OCI-LY7 (cell line): Measurements from ENCODE around the gene TRMT1. TPM values are rescaled to one million over a fixed set of nuclear protein-coding genes. Genes with fewer than 3 reads are reported as not detected.

Experiments used
- BruUV-seq: library from RNA; stranded (reverse); fragments of 400-500 nt; replicated peaks from 2 replicates; lab custom pipeline; 2021; lab: Mats Ljungman, UMichigan
- CTCF ChIA-PET: fragments of 300-600 bp; sonication (Branson Sonifier 250); formaldehyde crosslinking; loops from one replicate; lab custom pipeline; 2022; ENCODE audit warnings: antibody characterized with exemption; ENCODE audit not compliant: unreplicated experiment; lab: Charles Lee
- POLR2A ChIA-PET: fragments of 300-600 bp; sonication (Branson Sonifier 250); formaldehyde crosslinking; loops from one replicate; lab custom pipeline; 2022; ENCODE audit warnings: antibody characterized with exemption; lab: Charles Lee
- DNase-seq: peaks from one replicate; pipeline ENCODE4 v3.0.0-alpha.2; 2015; ENCODE audit warnings: low spot score
- H2AFZ ChIP-seq: fragments of 200-600 bp; sonication (generic), shearing (Covaris generic); 2 replicates; pipeline ENCODE4 v1.6.1; 2014; ENCODE audit warnings: mild to moderate bottlenecking, antibody characterized with exemption, low read length, moderate library complexity
- H3K27ac ChIP-seq: fragments of 200-600 bp; sonication (generic); 2 replicates; pipeline ENCODE4 v1.5.1; 2014; ENCODE audit warnings: mixed run types, low read depth, mild to moderate bottlenecking, moderate library complexity, low read length, inconsistent platforms; ENCODE audit not compliant: poor library complexity, severe bottlenecking
- H3K36me3 ChIP-seq: fragments of 200-600 bp; sonication (generic); 2 replicates; pipeline ENCODE4 v1.6.1; 2014; ENCODE audit warnings: mild to moderate bottlenecking, antibody characterized with exemption, low read length, moderate library complexity, mixed read lengths; ENCODE audit not compliant: insufficient read depth
- H3K4me1 ChIP-seq: fragments of 200-600 bp; sonication (generic); 2 replicates; pipeline ENCODE4 v1.5.1; 2014; ENCODE audit warnings: mild to moderate bottlenecking, low read length; ENCODE audit not compliant: insufficient read depth, poor library complexity, severe bottlenecking
- H3K4me2 ChIP-seq: fragments of 200-600 bp; sonication (generic); 2 replicates; pipeline ENCODE4 v1.6.1; 2014; ENCODE audit warnings: mild to moderate bottlenecking, low read length
- H3K4me3 ChIP-seq: fragments of 200-600 bp; sonication (generic); 2 replicates; pipeline ENCODE4 v1.5.1; 2014; ENCODE audit warnings: mild to moderate bottlenecking, low read depth, low read length; ENCODE audit not compliant: poor library complexity, severe bottlenecking
- H3K79me2 ChIP-seq: fragments of 200-600 bp; sonication (generic); 2 replicates; pipeline ENCODE4 v1.6.1; 2016; ENCODE audit warnings: low read depth, mild to moderate bottlenecking, low read length, moderate library complexity, mixed read lengths; ENCODE audit not compliant: insufficient read depth
- H3K9me2 ChIP-seq: fragments of 200-600 bp; sonication (generic); 2 replicates; pipeline ENCODE4 v1.6.1; 2016; ENCODE audit warnings: mild to moderate bottlenecking, low read length, mixed read lengths; ENCODE audit not compliant: insufficient read depth
- H3K9me3 ChIP-seq: fragments of 200-600 bp; sonication (generic); 2 replicates; pipeline ENCODE4 v1.6.1; 2014; ENCODE audit warnings: mild to moderate bottlenecking, mixed run types, low read length, mixed read lengths
- H4K20me1 ChIP-seq: fragments of 200-600 bp; sonication (generic); 2 replicates; pipeline ENCODE4 v1.6.1; 2014; ENCODE audit warnings: mild to moderate bottlenecking, antibody characterized with exemption, low read length, moderate library complexity, mixed read lengths; ENCODE audit not compliant: insufficient read depth
- EZH2phosphoT487 ChIP-seq: fragments of 200-600 bp; sonication (generic); IDR thresholded peaks from 2 replicates; pipeline ENCODE4 v1.6.1; 2018; ENCODE audit warnings: low read depth, borderline replicate concordance, mild to moderate bottlenecking, mixed run types, antibody characterized with exemption, low read length, moderate library complexity, mixed read lengths
- intact Hi-C: fragments of 100-400 bp; cut with micrococcal nuclease; formaldehyde crosslinking; loops from one replicate; pipeline ENCODE4 v1.10.0; 2022; ENCODE audit not compliant: unreplicated experiment
- total RNA-seq, 2 experiments: library from RNA; depleted of rRNA in 1 of 2; stranded (reverse); fragments of >200 nt in 1 of 2; shearing (Covaris generic) in 1 of 2; gene quantifications; 2 replicates each; pipeline ENCODE4 v1.2.3, GENCODE V29; 2014 to 2022
- TF ChIP-seq, protein P1 (sequence below): fragments of 200-600 bp; sonication (generic); conservative IDR thresholded peaks from 2 replicates; pipeline ENCODE4 v1.5.1; 2014; ENCODE audit warnings: mild to moderate bottlenecking, antibody characterized with exemption, low read length, moderate library complexity, mixed read lengths

The TRMT1 gene
- total RNA-seq, 2 experiments from 2014 or later, result 50.4 to 56.8 TPM

- TF ChIP-seq, protein P1, sequence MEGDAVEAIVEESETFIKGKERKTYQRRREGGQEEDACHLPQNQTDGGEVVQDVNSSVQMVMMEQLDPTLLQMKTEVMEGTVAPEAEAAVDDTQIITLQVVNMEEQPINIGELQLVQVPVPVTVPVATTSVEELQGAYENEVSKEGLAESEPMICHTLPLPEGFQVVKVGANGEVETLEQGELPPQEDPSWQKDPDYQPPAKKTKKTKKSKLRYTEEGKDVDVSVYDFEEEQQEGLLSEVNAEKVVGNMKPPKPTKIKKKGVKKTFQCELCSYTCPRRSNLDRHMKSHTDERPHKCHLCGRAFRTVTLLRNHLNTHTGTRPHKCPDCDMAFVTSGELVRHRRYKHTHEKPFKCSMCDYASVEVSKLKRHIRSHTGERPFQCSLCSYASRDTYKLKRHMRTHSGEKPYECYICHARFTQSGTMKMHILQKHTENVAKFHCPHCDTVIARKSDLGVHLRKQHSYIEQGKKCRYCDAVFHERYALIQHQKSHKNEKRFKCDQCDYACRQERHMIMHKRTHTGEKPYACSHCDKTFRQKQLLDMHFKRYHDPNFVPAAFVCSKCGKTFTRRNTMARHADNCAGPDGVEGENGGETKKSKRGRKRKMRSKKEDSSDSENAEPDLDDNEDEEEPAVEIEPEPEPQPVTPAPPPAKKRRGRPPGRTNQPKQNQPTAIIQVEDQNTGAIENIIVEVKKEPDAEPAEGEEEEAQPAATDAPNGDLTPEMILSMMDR, result no peak
- no peak for TF ChIP-seq EZH2phosphoT487
- H3K4me3 ChIP-seq, result no peak overlapping the region
- H3K36me3 ChIP-seq, result peaks cover 37% of the 10 kb centered on the region; the same call in 1 of the 2 replicates
- H2AFZ ChIP-seq, result no peak overlapping the region
- ChIA-PET CTCF (no interaction called here), POLR2A (no interaction called here)
- H3K4me2 ChIP-seq, result no peak overlapping the region
- intact Hi-C loops, result no loop called here
- H3K9me3 ChIP-seq, result no peaks in the 10 kb centered on the region
- peaks cover 21% of the 10 kb centered on the region for H3K4me1 ChIP-seq
- no peak for DNase-seq
- no peak overlapping the region for H3K27ac ChIP-seq
- no TSS peak for BruUV-seq
- H3K79me2 ChIP-seq, result peaks cover 52% of the 10 kb centered on the region
- H3K9me2 ChIP-seq, result no peaks in the 10 kb centered on the region
- H4K20me1 ChIP-seq, result peaks cover 20% of the 10 kb centered on the region
Observed at GRCh38 chr19:13121551-13122274, 5.2 kb upstream of the TRMT1 start.

DNA sequence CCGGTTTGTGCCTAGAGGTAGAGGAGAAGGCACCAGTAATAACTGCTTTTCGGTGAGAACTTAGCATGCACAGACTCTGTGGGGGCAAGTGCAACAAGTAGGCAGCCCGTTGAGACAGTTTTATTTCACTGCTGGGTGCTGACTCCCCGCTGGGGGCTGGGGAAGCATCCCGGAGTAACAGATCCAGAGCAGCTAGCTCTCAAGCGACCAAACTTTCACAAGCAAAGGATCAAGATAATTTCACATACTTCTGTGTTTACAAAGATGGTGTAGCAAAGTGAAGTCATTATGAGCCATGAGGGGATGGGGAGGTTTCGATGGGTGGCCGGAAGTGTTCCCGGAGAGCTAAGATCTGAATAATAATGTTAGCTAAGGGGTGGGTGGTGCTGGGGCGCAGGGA, 4.3 kb upstream of the TRMT1 start:
- H2AFZ ChIP-seq, result no peak overlapping the region
- BruUV-seq, result no TSS peak
- H3K9me3 ChIP-seq, result no peaks in the 10 kb centered on the region
- POLR2A ChIA-PET, result no interaction called here
- H3K36me3 ChIP-seq, result peaks cover 29% of the 10 kb centered on the region; the same call in 1 of the 2 replicates
- no peak for DNase-seq
- H3K4me3 ChIP-seq, result no peak overlapping the region
- intact Hi-C loops, result no loop called here
- no peak overlapping the region for H3K27ac ChIP-seq
- H3K4me2 ChIP-seq, result peak overlapping the region; percentile 70; the same call in 1 of the 2 replicates
- peaks cover 22% of the 10 kb centered on the region for H3K4me1 ChIP-seq
- H3K79me2 ChIP-seq, result peaks cover 54% of the 10 kb centered on the region
- CTCF ChIA-PET, result interaction anchor here (0.6 kb wide), 1 partner anchor 156 kb away, joined by 7 read pairs; no protein-coding TSS in a partner anchor
- peaks cover 20% of the 10 kb centered on the region for H4K20me1 ChIP-seq
- H3K9me2 ChIP-seq, result no peaks in the 10 kb centered on the region
- no peak for TF ChIP-seq EZH2phosphoT487
- TF ChIP-seq, protein P1, result no peak

DNA sequence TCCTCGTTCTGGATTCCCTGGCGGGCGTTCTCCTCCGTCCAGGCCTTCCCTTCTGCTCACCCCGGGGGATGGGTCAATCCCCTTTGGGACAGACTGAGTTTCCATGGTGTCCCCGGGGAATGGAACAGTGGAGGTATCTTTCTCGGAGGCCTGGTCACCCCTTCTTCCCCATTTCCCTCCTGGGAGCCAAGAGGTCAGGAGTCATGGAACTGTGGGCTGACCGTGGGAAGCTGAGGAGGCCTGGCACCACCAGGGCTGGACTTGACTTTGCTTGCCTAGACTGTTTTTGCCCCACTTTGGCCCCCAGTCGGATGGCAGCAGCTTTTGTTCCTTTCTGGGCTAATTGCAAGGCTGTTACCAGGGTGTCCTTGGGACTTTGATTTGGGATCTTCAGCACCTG, 3.5 kb upstream of the TRMT1 start:
- Histone ChIP-seq H3K4me2 (peak overlapping the region; percentile 70), H3K9me2 (no peaks in the 10 kb centered on the region), H3K9me3 (no peaks in the 10 kb centered on the region), H2AFZ (no peak overlapping the region), H3K27ac (no peak overlapping the region), H3K4me3 (no peak overlapping the region), H3K4me1 (peaks cover 30% of the 10 kb centered on the region), H3K79me2 (peaks cover 62% of the 10 kb centered on the region), H3K36me3 (peaks cover 29% of the 10 kb centered on the region; the same call in 1 of the 2 replicates), H4K20me1 (peaks cover 20% of the 10 kb centered on the region)
- intact Hi-C loops, result no loop called here
- BruUV-seq, result no TSS peak
- TF ChIP-seq, protein P1, result no peak
- TF ChIP-seq EZH2phosphoT487, result no peak
- POLR2A ChIA-PET, result interaction anchor here (1.2 kb wide), 1 partner anchor 32 kb away, joined by 3 read pairs; no protein-coding TSS in a partner anchor
- no peak for DNase-seq
- CTCF ChIA-PET, result no interaction called here
